ENCODE data around the gene FEZF1. TPM values are rescaled to one million over a fixed set of nuclear protein-coding genes. Genes with fewer than 3 reads are reported as not detected.
A peak's percentile ranks its signal among the peaks of the same experiment; 100 is the strongest.

FEZF1 gene
- total RNA-seq, 1 experiment from 2014 or later = not detected

- TF ChIP-seq SIN3A (IDR thresholded peaks at IDR 0.05; ENCODE audit: borderline replicate concordance, insufficient read depth, low read depth, low read length) = no peak
- TF ChIP-seq, protein P1, sequence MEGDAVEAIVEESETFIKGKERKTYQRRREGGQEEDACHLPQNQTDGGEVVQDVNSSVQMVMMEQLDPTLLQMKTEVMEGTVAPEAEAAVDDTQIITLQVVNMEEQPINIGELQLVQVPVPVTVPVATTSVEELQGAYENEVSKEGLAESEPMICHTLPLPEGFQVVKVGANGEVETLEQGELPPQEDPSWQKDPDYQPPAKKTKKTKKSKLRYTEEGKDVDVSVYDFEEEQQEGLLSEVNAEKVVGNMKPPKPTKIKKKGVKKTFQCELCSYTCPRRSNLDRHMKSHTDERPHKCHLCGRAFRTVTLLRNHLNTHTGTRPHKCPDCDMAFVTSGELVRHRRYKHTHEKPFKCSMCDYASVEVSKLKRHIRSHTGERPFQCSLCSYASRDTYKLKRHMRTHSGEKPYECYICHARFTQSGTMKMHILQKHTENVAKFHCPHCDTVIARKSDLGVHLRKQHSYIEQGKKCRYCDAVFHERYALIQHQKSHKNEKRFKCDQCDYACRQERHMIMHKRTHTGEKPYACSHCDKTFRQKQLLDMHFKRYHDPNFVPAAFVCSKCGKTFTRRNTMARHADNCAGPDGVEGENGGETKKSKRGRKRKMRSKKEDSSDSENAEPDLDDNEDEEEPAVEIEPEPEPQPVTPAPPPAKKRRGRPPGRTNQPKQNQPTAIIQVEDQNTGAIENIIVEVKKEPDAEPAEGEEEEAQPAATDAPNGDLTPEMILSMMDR (IDR thresholded peaks at IDR 0.05) = no peak
- TF ChIP-seq TCF7L2 (IDR thresholded peaks at IDR 0.05; ENCODE audit: low read depth, low read length) = no peak
- TF ChIP-seq POLR2AphosphoS5 (IDR thresholded peaks at IDR 0.05; ENCODE audit: low read depth, low read length) = no peak
- no peak for TF ChIP-seq REST (IDR thresholded peaks at IDR 0.05; ENCODE audit: insufficient read depth in 1 of 2, low read depth in 2 of 2, low read length in 1 of 2)
- intact Hi-C loops (cut with micrococcal nuclease; ENCODE audit: unreplicated experiment) = no loop called here
- H3K4me1 ChIP-seq (ENCODE audit: control insufficient read depth, insufficient read depth, low read length) = peaks cover 5% of the 10 kb centered on the region
- H3K9me3 ChIP-seq (ENCODE audit: control insufficient read depth, insufficient read depth, low read depth, low read length) = no peaks in the 10 kb centered on the region
- H3K27me3 ChIP-seq (ENCODE audit: control insufficient read depth, insufficient read depth, low read length) = peaks cover 57% of the 10 kb centered on the region
- ChIA-PET CTCF (no interaction called here), POLR2A (no interaction called here)
- BruUV-seq (replicated peaks) = no TSS peak
- ATAC-seq = peak; percentile 59
- no peak overlapping the region for H3K27ac ChIP-seq (ENCODE audit: low read length)
- no peak for DNase-seq (ENCODE audit: low read depth, low spot score)
- in situ Hi-C loops (cut with HindIII; ENCODE audit: low pct_unique_long_range_greater_than_20kb, low sequenced_read_pairs) = no loop called here
- peaks cover 4% of the 10 kb centered on the region; the same call in 1 of the 2 replicates for H3K36me3 ChIP-seq (ENCODE audit: control insufficient read depth, insufficient read depth, low read length)
- H3K4me3 ChIP-seq (ENCODE audit: low read depth in 2 of 2, low read length in 2 of 2) = peak overlapping the region; percentile 20 to 35
Observed at GRCh38 chr7:122305475-122306319, 1.1 kb upstream of the FEZF1 start.

- POLR2A ChIA-PET = no interaction called here
- H3K27me3 ChIP-seq (ENCODE audit: control insufficient read depth, insufficient read depth, low read length) = peaks cover 59% of the 10 kb centered on the region
- CTCF ChIA-PET = no interaction called here
- no peak overlapping the region for H3K27ac ChIP-seq (ENCODE audit: low read length)
- peaks cover 5% of the 10 kb centered on the region for H3K4me1 ChIP-seq (ENCODE audit: control insufficient read depth, insufficient read depth, low read length)
- no TSS peak for BruUV-seq (replicated peaks)
- H3K4me3 ChIP-seq (ENCODE audit: low read depth in 2 of 2, low read length in 2 of 2) = peak overlapping the region; percentile 20 to 35; a peak in 3 of 4 replicates
- no peaks in the 10 kb centered on the region for H3K9me3 ChIP-seq (ENCODE audit: control insufficient read depth, insufficient read depth, low read depth, low read length)
- intact Hi-C loops (cut with micrococcal nuclease; ENCODE audit: unreplicated experiment) = no loop called here
- in situ Hi-C loops (cut with HindIII; ENCODE audit: low pct_unique_long_range_greater_than_20kb, low sequenced_read_pairs) = no loop called here
- H3K36me3 ChIP-seq (ENCODE audit: control insufficient read depth, insufficient read depth, low read length) = peaks cover 4% of the 10 kb centered on the region; the same call in 1 of the 2 replicates
- no peak for TF ChIP-seq POLR2AphosphoS5 (IDR thresholded peaks at IDR 0.05; ENCODE audit: low read depth, low read length)
- no peak for TF ChIP-seq REST (IDR thresholded peaks at IDR 0.05; ENCODE audit: insufficient read depth in 1 of 2, low read depth in 2 of 2, low read length in 1 of 2)
- TF ChIP-seq SIN3A (IDR thresholded peaks at IDR 0.05; ENCODE audit: borderline replicate concordance, insufficient read depth, low read depth, low read length) = no peak
- TF ChIP-seq TCF7L2 (IDR thresholded peaks at IDR 0.05; ENCODE audit: low read depth, low read length) = no peak
- TF ChIP-seq, protein P1 (IDR thresholded peaks at IDR 0.05) = no peak
- DNase-seq (ENCODE audit: low read depth, low spot score) = no peak
- no peak for ATAC-seq
Observed at GRCh38 chr7:122304996-122305421, 459 bp upstream of the FEZF1 start.
